Right lobe of liver (tissue), 6 donors: ENCODE data around the gene NFIL3. TPM values are rescaled to one million over a fixed set of nuclear protein-coding genes. Genes with fewer than 3 reads are reported as not detected.
A peak's percentile ranks its signal among the peaks of the same experiment; 100 is the strongest.

ENCODE experiments used
- ATAC-seq, 4 donors: fragments of 200-7000 bp; cut with Tn5 transposase; one replicate each; pipeline ENCODE4 v1.9.1; 2020; ENCODE audit warnings: mild to moderate bottlenecking in 4 of 4, moderate library complexity in 4 of 4
- DNase-seq, 3 donors: peaks; one replicate each; pipeline ENCODE4 v3.0.0-alpha.2; 2020
- H3K27ac ChIP-seq, 3 donors: fragments of 200-600 bp; one replicate each; pipeline ENCODE4 v1.8.0; 2022
- H3K27me3 ChIP-seq, 2 donors: fragments of 200-600 bp; one replicate each; pipeline ENCODE4 v1.8.0; 2022
- H3K36me3 ChIP-seq, 4 donors: fragments of 200-600 bp; sonication (generic) in 1 of 4; one replicate each; pipeline versions ENCODE4 v1.5.1 to v1.8.0; 2017 to 2022; ENCODE audit warnings: control low read depth in 1 of 4
- H3K4me1 ChIP-seq, 4 donors: fragments of 200-600 bp; sonication (generic) in 1 of 4; one replicate each; pipeline versions ENCODE4 v1.5.1 to v1.8.0; 2017 to 2022; ENCODE audit warnings: control low read depth in 1 of 4
- H3K4me3 ChIP-seq, 3 donors: fragments of 200-600 bp; one replicate each; pipeline ENCODE4 v1.8.0; 2022
- H3K9me3 ChIP-seq, 4 donors: fragments of 200-600 bp; sonication (generic) in 1 of 4; one replicate each; pipeline versions ENCODE4 v1.5.1 to v1.8.0; 2017 to 2022; ENCODE audit warnings: control low read depth in 1 of 4
- POLR2A ChIP-seq: fragments of 450-650 bp; IDR thresholded peaks from one replicate; pipeline ENCODE4 v1.6.1; 2017; ENCODE audit warnings: antibody characterized with exemption, mild to moderate bottlenecking
- WGBS: methylation state at CpG from one replicate; pipeline ENCODE4 v1.1.6; 2018; ENCODE audit warnings: low coverage, low lambda C conversion rate; ENCODE audit not compliant: insufficient coverage; ENCODE audit errors: missing lambda C conversion rate; 5-methylcytosine and 5-hydroxymethylcytosine counted together
- intact Hi-C, 2 donors: fragments of 100-400 bp; cut with DNase I; formaldehyde crosslinking; loops; one replicate each; pipeline versions ENCODE4 v1.11.2 to v1.14.1; 2022
- total RNA-seq, 6 experiments: library from RNA; depleted of rRNA in 2 of 6; stranded (reverse); fragments of >200 nt in 2 of 6; fragmentation: NEBNext Ultra II Directional in 3 of 6; extraction: Animal tissue kit (Norgen Biotek cat#: 25700) in 3 of 6; gene quantifications; one replicate each; pipeline versions ENCODE4 v1.1.0 to v1.2.4, GENCODE V29; 2016 to 2023
- TF ChIP-seq, protein P1 (sequence below), 4 donors: fragments of 200-600 bp in 3 of 4; fragments of 450-650 bp in 1 of 4; IDR thresholded peaks; one replicate each; pipeline versions ENCODE4 v1.5.1 to v1.8.0; 2016 to 2022; ENCODE audit warnings: antibody characterized with exemption in 4 of 4, mild to moderate bottlenecking in 2 of 4
- donor health status: DM: no; HTN: yes; CAD: no.
- donor health status: DM: no; HTN: no; CAD: no.
- donor health status: DM: no; HTN: no; CAD: no.
- donor health status: DM: no; HTN: yes; CAD: no.
- donor health status: DM: no; HTN: yes; CAD: no.

Gene NFIL3
- total RNA-seq, 6 experiments from 2014 or later, result 16.0 to 55.4 (median 25.6) TPM

- Histone ChIP-seq H3K27me3 (no peaks in the 10 kb centered on the region), H3K36me3 (no peaks in the 10 kb centered on the region), H3K9me3 (no peaks in the 10 kb centered on the region), H3K27ac (no peak overlapping the region), H3K4me1 (peaks cover 0 to 14% (median 0%) of the 10 kb centered on the region in 4 donors), H3K4me3 (no peak overlapping the region)
- TF ChIP-seq, protein P1, sequence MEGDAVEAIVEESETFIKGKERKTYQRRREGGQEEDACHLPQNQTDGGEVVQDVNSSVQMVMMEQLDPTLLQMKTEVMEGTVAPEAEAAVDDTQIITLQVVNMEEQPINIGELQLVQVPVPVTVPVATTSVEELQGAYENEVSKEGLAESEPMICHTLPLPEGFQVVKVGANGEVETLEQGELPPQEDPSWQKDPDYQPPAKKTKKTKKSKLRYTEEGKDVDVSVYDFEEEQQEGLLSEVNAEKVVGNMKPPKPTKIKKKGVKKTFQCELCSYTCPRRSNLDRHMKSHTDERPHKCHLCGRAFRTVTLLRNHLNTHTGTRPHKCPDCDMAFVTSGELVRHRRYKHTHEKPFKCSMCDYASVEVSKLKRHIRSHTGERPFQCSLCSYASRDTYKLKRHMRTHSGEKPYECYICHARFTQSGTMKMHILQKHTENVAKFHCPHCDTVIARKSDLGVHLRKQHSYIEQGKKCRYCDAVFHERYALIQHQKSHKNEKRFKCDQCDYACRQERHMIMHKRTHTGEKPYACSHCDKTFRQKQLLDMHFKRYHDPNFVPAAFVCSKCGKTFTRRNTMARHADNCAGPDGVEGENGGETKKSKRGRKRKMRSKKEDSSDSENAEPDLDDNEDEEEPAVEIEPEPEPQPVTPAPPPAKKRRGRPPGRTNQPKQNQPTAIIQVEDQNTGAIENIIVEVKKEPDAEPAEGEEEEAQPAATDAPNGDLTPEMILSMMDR (IDR thresholded peaks at IDR 0.05), result no peak
- TF ChIP-seq POLR2A, result no peak
- 63% methylated on average over 3 of the region's 3 CpGs for WGBS
- ATAC-seq, result no peak
- DNase-seq, result no peak
- intact Hi-C loops, result no loop called here
Observed at GRCh38 chr9:91398926-91399325, 24.7 kb downstream of the NFIL3 start.

GRCh38 chr9:91395553-91396471 lies 27.8 kb downstream of the NFIL3 start:
- WGBS, result 51% methylated on average over 7 of the region's 7 CpGs
- Histone ChIP-seq H3K9me3 (no peaks in the 10 kb centered on the region), H3K27me3 (no peaks in the 10 kb centered on the region), H3K27ac (peak overlapping the region in 2 of 3 donors; percentile 35 to 39), H3K36me3 (no peaks in the 10 kb centered on the region), H3K4me1 (peaks cover 0 to 14% (median 0%) of the 10 kb centered on the region in 4 donors), H3K4me3 (no peak overlapping the region)
- TF ChIP-seq, protein P1 (IDR thresholded peaks at IDR 0.05), result no peak
- no peak for TF ChIP-seq POLR2A
- ATAC-seq (no peak), DNase-seq (no peak)
- intact Hi-C loops, result no loop called here

GRCh38 chr9:91395106-91395552 lies 28.5 kb downstream of the NFIL3 start:
- no peak for DNase-seq
- peak; percentile 91 to 96 (median 93) for ATAC-seq
- Histone ChIP-seq H3K36me3 (no peaks in the 10 kb centered on the region), H3K4me1 (peaks cover 0 to 14% (median 0%) of the 10 kb centered on the region in 4 donors), H3K27ac (peak overlapping the region in 2 of 3 donors; percentile 39 to 48), H3K27me3 (no peaks in the 10 kb centered on the region), H3K9me3 (no peaks in the 10 kb centered on the region), H3K4me3 (no peak overlapping the region)
- intact Hi-C loops, result no loop called here
- WGBS, result 32% methylated on average over 4 of the region's 4 CpGs
- TF ChIP-seq POLR2A, result no peak
- TF ChIP-seq, protein P1 (IDR thresholded peaks at IDR 0.05), result no peak

GRCh38 chr9:91393826-91394225 lies 29.8 kb downstream of the NFIL3 start:
- WGBS, result 94% methylated on average over 5 of the region's 5 CpGs
- TF ChIP-seq POLR2A, result no peak
- TF ChIP-seq, protein P1 (IDR thresholded peaks at IDR 0.05), result no peak
- no peak for ATAC-seq
- H3K4me1 ChIP-seq, result peaks cover 0 to 14% (median 0%) of the 10 kb centered on the region in 4 donors
- no peak for DNase-seq
- intact Hi-C loops, result no loop called here
- no peaks in the 10 kb centered on the region for H3K36me3 ChIP-seq
- H3K27ac ChIP-seq, result no peak overlapping the region
- H3K9me3 ChIP-seq, result no peaks in the 10 kb centered on the region
- no peak overlapping the region for H3K4me3 ChIP-seq
- no peaks in the 10 kb centered on the region for H3K27me3 ChIP-seq
